OCI-LY3 (cell line): ENCODE data around the gene SCN4A.
"Not testable (repeated sequence)": the region's sequence is repeated elsewhere in the genome, so short reads cannot be mapped to it uniquely, and the experiment has no call there.

Source experiments
- CTCF ChIP-seq: fragments of 200-600, 300-600 bp; sonication (generic); IDR thresholded peaks from 2 replicates; pipeline ENCODE4 v1.5.1; 2014; ENCODE audit warnings: antibody characterized with exemption, low read length, low read depth
- EZH2phosphoT487 ChIP-seq: fragments of 200-600 bp; shearing (Covaris generic); IDR thresholded peaks from 2 replicates; pipeline ENCODE4 v1.6.1; 2018; ENCODE audit warnings: antibody characterized with exemption, mixed run types, low read depth

- TF ChIP-seq CTCF, EZH2phosphoT487: not testable (repeated sequence)
These were observed 51.9 kb downstream of the SCN4A start for GRCh38 chr17:63920779-63921178.
